PFSK-1 (cell line): ENCODE measurements around the gene GHSR. TPM values are rescaled to one million over a fixed set of nuclear protein-coding genes. Genes with fewer than 3 reads are reported as not detected.

Experiments used
- FOXP2 ChIP-seq: optimal IDR thresholded peaks from 2 replicates; pipeline ENCODE3; 2011; ENCODE audit warnings: borderline replicate concordance, control low read depth, inconsistent platforms; ENCODE audit not compliant: insufficient read depth; ENCODE audit errors: extremely low read length, extremely low read depth
- POLR2AphosphoS5 ChIP-seq: IDR thresholded peaks from 2 replicates; pipeline ENCODE4 v1.6.1; 2012; ENCODE audit warnings: low read depth, mild to moderate bottlenecking, control low read depth, low read length, moderate library complexity
- SIN3A ChIP-seq: IDR thresholded peaks from 2 replicates; pipeline ENCODE4 v1.6.1; 2012; ENCODE audit warnings: mild to moderate bottlenecking, low read length, moderate library complexity, borderline replicate concordance; ENCODE audit not compliant: insufficient read depth
- TAF1 ChIP-seq: IDR thresholded peaks from 2 replicates; pipeline ENCODE4 v1.6.1; 2012; ENCODE audit warnings: low read length, control low read depth, borderline replicate concordance; ENCODE audit not compliant: insufficient read depth
- polyA plus RNA-seq: library from polyadenylated mRNA; unstranded; fragments of >200 nt; gene quantifications from one replicate; pipeline ENCODE4 v1.2.1, GENCODE V29; 2012; ENCODE audit warnings: low read depth, missing spikeins; ENCODE audit not compliant: insufficient read length
- TF ChIP-seq, protein P1 (sequence below), 2 experiments: IDR thresholded peaks; 2 replicates each; pipeline versions ENCODE4 v1.6.1 to v1.8.0; 2011 to 2012; ENCODE audit warnings: low read depth in 2 of 2, low read length in 2 of 2, control low read depth in 1 of 2, inconsistent platforms in 1 of 2, mild to moderate bottlenecking in 1 of 2, moderate library complexity in 1 of 2; ENCODE audit not compliant: insufficient read depth in 1 of 2

The GHSR gene, protein sequence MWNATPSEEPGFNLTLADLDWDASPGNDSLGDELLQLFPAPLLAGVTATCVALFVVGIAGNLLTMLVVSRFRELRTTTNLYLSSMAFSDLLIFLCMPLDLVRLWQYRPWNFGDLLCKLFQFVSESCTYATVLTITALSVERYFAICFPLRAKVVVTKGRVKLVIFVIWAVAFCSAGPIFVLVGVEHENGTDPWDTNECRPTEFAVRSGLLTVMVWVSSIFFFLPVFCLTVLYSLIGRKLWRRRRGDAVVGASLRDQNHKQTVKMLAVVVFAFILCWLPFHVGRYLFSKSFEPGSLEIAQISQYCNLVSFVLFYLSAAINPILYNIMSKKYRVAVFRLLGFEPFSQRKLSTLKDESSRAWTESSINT
- not detected for polyA plus RNA-seq

DNA sequence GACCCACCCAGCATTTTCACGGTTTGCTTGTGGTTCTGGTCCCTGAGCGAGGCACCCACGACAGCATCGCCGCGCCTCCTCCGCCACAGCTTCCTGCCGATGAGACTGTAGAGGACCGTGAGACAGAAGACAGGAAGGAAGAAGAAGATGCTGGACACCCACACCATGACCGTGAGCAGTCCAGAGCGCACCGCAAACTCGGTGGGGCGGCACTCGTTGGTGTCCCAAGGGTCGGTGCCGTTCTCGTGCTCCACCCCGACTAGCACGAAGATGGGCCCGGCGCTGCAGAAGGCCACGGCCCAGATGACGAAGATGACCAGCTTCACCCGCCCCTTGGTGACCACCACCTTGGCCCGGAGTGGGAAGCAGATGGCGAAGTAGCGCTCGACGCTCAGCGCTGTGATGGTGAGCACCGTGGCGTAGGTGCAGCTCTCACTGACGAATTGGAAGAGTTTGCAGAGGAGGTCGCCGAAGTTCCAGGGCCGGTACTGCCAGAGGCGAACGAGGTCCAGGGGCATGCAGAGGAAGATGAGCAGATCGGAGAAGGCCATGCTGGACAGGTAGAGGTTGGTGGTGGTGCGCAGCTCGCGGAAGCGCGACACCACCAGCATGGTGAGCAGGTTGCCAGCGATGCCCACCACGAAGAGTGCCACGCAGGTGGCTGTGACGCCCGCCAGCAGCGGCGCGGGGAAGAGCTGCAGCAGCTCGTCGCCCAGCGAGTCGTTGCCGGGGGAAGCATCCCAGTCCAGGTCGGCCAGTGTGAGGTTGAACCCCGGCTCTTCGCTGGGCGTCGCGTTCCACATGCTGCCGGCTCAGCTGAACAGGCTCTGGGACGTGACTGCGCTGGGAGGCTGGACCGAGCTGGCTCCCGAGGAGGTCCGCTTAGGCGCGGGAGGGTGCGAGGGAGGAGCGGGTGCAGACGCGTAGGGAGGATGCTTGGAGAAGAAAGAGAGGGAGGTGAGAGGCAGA is at the start of gene GHSR:
TSS of gene GHSR (minus strand) at position 846 of the 969 bp plus-strand sequence. CDS start at position 803, 43 bp downstream.
- TF ChIP-seq POLR2AphosphoS5 (no peak), SIN3A (no peak), FOXP2 (no peak), TAF1 (no peak)
- TF ChIP-seq, protein P1, sequence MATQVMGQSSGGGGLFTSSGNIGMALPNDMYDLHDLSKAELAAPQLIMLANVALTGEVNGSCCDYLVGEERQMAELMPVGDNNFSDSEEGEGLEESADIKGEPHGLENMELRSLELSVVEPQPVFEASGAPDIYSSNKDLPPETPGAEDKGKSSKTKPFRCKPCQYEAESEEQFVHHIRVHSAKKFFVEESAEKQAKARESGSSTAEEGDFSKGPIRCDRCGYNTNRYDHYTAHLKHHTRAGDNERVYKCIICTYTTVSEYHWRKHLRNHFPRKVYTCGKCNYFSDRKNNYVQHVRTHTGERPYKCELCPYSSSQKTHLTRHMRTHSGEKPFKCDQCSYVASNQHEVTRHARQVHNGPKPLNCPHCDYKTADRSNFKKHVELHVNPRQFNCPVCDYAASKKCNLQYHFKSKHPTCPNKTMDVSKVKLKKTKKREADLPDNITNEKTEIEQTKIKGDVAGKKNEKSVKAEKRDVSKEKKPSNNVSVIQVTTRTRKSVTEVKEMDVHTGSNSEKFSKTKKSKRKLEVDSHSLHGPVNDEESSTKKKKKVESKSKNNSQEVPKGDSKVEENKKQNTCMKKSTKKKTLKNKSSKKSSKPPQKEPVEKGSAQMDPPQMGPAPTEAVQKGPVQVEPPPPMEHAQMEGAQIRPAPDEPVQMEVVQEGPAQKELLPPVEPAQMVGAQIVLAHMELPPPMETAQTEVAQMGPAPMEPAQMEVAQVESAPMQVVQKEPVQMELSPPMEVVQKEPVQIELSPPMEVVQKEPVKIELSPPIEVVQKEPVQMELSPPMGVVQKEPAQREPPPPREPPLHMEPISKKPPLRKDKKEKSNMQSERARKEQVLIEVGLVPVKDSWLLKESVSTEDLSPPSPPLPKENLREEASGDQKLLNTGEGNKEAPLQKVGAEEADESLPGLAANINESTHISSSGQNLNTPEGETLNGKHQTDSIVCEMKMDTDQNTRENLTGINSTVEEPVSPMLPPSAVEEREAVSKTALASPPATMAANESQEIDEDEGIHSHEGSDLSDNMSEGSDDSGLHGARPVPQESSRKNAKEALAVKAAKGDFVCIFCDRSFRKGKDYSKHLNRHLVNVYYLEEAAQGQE (IDR thresholded peaks at IDR 0.05; ENCODE audit: insufficient read depth in 1 of 2, low read depth in 2 of 2, low read length in 2 of 2): no peak

DNA sequence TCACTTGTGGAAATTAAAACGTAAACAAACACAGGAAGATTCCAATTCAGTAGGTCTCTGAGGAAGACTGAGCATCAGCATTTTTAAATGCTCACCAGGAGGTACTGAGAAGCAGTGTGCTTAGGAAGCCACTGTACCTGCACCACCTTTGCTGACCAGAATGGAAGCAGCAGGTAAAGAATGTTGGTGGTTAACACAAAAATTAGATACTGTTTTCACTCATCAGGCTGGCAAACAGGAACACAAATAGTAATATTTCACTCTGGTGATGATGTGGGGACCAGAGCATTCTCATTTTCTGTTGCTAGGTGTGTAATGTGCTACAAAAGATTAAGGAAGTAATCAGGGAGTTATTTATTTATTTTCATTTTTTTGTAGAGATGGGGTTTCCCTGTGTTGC is 29.9 kb upstream of the GHSR start:
- TF ChIP-seq FOXP2: no peak
- TF ChIP-seq POLR2AphosphoS5: no peak

- TF ChIP-seq SIN3A (no peak), TAF1 (no peak), POLR2AphosphoS5 (no peak), FOXP2 (no peak)
- TF ChIP-seq, protein P1 (IDR thresholded peaks at IDR 0.05; ENCODE audit: insufficient read depth in 1 of 2, low read depth in 2 of 2, low read length in 2 of 2): no peak
These were observed 28.1 kb upstream of the GHSR start for GRCh38 chr3:172476347-172476746.

- TF ChIP-seq TAF1: no peak
- no peak for TF ChIP-seq FOXP2
- TF ChIP-seq SIN3A: no peak
- TF ChIP-seq POLR2AphosphoS5: no peak
- TF ChIP-seq, protein P1 (IDR thresholded peaks at IDR 0.05; ENCODE audit: insufficient read depth in 1 of 2, low read depth in 2 of 2, low read length in 2 of 2): no peak
These were observed 27.4 kb upstream of the GHSR start for GRCh38 chr3:172475703-172476102.

DNA sequence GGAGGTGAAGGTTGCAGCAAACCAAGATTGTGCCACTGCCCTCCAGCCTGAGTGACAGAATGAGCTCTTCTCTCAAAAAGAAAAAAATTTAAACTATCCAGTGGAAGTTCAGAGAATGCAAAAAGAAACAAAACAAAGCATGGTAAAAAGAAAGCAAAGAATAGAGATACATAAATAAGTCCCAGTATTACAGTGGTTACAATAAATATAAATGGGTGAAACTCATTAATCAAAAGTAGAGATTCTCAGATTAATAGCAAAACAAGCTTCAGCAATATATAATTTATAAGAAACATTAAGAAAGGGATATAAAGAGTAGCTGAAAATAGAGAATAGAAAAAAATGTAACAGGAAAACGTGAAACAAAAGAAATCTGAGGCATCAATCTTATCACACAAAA is 23.6 kb upstream of the GHSR start:
- TF ChIP-seq, protein P1 (IDR thresholded peaks at IDR 0.05; ENCODE audit: insufficient read depth in 1 of 2, low read depth in 2 of 2, low read length in 2 of 2): no peak
- TF ChIP-seq POLR2AphosphoS5 (no peak), TAF1 (no peak)
